Activated CD8-positive, alpha-beta memory T cell treated with anti-CD3 and anti-CD28 coated beads for 48 hours (primary cell): ENCODE data around the gene GRAMD1A.
"Not testable (repeated sequence)": the region's sequence is repeated elsewhere in the genome, so short reads cannot be mapped to it uniquely, and the experiment has no call there.

Experiments
- DNase-seq, 3 experiments: peaks; one replicate each; pipeline ENCODE4 v3.0.0-alpha.2; 2020; ENCODE audit warnings: low read depth in 2 of 3, low spot score in 2 of 3

GRAMD1A gene

GRCh38 chr19:35002037-35002535, 2.0 kb downstream of the GRAMD1A start:
- no peak for DNase-seq

GRCh38 chr19:35004517-35005255, 4.6 kb downstream of the GRAMD1A start:
- no peak for DNase-seq

- no peak for DNase-seq
Observed at GRCh38 chr19:35005256-35005977, 5.3 kb downstream of the GRAMD1A start.

- DNase-seq, result not testable (repeated sequence)
Observed at GRCh38 chr19:35006007-35006341, 5.9 kb downstream of the GRAMD1A start.

- DNase-seq, result no peak
Observed at GRCh38 chr19:35006342-35006998, 6.3 kb downstream of the GRAMD1A start.

DNA sequence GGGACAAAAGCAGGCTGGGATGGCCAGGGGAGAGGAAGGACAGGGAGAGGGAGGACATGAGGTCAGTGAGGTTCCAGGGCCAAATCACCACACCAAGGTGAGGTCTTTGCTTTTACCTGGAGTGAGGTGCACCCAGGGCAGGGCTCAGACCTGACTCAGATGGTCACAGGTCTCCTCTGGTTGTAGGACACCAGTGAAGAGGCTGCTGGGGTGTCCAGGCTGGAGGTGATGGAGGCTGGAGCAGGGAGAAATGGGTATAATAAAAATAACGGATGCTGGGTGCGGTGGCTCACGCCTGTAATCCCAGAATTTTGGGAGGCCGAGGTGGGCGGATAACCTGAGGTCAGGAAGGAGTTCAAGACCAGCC, 6.9 kb downstream of the GRAMD1A start:
- DNase-seq, result no peak

- DNase-seq, result not testable (repeated sequence)
Observed at GRCh38 chr19:35007427-35007826, 7.3 kb downstream of the GRAMD1A start.

GRCh38 chr19:35008891-35009341, 8.8 kb downstream of the GRAMD1A start:
- no peak for DNase-seq

- DNase-seq, result no peak
Observed at GRCh38 chr19:35009424-35010415, 9.6 kb downstream of the GRAMD1A start.

- DNase-seq, result no peak
Observed at GRCh38 chr19:35011091-35011689, 11.1 kb downstream of the GRAMD1A start.

DNA sequence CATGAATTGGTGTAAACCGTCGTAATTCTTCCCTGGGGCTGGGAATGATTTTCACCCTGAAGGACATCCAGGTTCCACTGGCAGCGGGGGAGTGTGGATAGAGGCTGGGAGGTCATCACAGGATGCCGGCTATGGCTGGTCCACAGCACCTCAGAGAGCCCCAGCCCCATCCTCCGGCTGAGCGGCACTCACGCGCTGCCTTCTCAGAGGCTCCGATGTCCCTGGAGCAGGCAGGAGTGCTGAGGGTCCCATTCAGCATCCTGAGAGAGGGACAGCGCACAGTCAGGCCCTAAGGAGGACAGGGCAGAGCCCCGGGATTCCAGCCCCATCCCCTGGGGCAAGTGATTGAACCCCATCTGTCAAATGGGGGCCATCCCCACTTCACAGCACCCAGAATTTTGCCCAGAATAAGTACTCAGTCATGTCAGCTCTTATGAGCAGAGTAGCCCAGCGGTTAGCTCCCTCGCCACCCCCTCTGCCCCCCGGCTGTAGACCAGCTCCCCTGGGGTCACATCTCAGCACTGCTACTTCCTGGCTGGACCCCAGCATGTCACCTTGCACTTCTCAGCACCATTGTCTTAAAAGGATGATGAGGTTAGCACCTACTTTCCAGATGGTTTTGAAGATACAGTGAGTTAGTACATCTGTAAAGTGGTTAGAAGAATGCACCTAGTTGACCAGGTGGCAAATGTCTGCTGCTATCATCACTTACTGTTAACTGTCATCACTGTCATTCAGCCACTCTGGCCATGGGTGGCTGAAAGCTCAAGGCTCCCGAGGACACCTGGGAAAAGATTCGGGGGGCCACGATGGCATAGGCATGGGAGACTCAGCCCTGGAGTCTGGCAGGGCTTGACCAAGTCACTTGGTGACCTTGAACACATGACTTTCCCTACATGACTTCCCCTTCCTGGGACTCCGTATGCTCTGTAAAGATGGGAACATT, 11.9 kb downstream of the GRAMD1A start:
- no peak for DNase-seq

DNA sequence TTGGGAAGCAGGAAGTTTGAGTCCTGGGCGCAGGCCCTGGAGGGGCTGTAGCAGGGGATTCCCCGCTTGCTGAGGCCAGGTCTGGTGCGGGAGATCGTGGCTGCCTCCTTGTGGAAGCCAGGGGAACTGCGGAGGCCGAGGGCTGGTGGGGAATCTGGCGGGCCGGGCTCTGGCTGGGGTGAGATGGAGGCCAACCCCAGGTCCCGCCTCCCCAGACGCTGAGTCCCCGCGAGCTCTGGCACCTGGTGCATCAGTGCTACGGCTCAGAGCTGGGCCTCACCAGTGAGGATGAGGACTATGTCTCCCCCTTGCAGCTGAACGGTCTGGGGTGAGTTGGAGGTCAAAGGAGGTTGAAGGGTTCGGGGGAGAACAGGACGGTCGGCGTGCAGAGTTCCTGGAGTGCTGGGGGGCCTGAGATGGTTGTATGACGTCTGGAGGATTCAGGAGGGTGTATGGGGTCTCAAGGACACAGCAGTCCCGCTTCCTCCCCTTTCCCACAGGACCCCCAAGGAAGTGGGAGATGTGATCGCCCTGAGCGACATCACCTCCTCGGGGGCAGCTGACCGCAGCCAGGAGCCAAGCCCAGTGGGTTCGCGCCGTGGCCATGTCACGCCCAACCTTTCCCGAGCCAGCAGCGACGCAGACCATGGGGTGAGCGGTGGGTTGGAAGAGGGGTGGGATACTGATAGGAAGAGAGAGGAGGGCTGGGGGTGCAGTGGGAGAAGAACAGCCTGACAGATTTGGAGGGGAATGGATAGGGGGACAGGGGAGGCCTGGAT, 13.1 kb downstream of the GRAMD1A start:
- DNase-seq, result peak; percentile 62 to 88 (median 76)

DNA sequence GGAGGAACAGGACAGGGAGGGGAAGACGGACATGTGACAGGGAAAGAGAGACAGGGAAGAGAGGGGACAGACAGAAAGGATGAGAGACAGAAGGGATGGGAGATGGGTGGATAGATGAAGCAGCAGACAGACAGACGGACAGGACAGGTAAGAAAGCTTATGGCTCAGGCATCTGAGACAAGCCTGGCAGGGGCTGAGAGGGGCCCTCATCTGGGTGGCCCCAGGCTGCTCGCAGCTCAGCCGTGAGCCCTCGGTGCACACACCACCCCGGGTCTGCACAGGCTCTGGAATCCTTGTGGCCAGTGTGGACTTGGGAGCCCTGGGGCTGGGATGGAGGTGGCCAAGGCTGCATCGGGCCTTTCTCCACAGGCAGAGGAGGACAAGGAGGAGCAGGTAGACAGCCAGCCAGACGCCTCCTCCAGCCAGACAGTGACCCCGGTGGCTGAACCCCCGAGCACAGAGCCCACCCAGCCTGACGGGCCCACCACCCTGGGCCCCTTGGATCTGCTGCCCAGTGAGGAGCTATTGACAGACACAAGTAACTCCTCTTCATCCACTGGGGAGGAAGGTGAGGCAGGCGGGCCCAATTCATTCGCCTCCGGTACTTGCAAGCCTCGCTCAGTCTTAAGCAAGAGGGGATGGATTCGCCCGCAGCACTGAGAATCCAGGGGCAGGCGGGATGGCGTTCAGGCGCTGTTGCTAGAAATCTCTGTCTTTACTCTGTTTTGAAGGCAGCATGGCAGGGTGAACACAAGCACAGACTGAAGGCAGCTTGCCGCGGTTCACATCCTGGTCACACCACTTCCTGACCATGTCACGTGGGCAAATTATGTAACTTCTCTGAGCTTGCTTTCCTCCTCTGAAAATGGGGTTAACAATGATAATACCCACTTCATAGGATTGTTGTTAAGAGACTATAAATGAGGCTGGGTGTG, 14.0 kb downstream of the GRAMD1A start:
- DNase-seq, result no peak

GRCh38 chr19:35014774-35015173, 14.7 kb downstream of the GRAMD1A start:
- not testable (repeated sequence) for DNase-seq

DNA sequence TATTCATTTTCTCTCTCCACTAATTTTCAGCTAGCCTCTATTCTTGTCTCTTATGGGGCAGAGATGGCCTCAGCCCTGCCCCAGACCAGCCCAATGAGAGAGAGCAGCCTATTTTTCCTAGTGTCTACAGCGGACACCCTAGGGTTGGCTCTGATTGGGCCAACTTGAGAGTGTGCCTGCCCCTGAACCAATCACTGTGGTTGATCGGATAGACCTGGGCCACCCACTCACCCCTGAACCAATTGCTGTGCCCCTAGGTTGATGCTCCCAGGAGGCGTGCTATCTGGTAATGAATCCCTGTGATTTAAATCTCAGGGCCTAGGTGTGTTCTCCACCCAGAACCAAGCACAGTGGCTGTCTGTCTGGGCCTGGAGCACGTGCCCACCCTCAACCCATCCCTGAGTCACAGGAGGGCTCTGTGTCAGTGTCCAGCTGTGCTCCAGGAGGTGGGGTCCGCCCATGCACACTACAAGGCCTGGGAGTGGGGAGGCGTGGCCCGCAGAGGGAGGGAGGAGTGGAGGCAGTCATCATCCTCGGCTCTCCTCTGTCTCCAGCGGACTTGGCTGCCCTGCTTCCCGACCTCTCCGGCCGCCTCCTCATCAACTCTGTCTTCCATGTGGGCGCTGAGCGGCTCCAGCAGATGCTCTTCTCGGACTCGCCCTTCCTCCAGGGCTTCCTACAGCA, 15.3 kb downstream of the GRAMD1A start:
- DNase-seq, result no peak

DNA sequence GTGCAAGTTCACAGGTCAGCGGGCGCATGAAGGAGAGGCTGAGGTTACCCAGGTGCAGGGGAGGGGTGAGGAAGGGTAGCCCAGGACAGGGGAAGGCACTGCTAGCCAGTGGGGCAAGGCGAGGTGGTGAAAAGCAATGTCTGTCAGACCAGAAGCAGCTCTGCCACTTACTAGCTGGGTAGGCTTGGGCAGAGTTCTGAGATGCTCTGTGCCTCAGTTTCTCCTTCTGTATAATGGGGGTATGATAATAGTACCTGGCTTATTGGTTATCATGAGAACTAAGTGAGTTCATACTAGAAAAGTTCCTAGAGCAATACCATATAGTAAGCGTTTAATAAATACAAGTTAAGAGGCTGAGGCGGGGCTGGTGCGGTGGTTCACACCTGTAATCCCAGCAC, 15.8 kb downstream of the GRAMD1A start:
- DNase-seq, result no peak

DNA sequence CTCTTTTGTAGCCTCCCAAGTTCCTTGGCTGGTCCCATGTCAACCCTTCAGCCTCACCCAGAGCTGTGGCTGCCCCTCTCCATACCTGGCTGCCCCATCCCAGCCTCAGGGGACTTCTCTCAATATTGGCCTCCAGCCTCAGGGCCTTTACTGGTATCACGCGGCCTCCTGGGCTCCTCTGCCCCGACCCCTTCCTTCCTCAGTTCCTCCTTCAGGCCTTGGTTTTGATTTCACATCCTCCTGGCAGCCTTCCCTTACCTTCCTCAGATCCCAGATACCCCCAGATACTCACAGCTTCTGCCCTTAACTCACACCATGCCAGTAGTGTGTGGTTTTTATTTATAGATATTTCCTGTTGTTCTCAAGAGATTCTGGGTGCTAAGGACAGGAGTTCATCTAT, 17.4 kb downstream of the GRAMD1A start:
- DNase-seq, result no peak
